Peyer's patch (tissue), 4 donors: ENCODE data around the gene KLHL25.

Experiments
- POLR2A ChIP-seq, 2 donors: fragments of 450-650 bp; IDR thresholded peaks; one replicate each; pipeline ENCODE4 v1.5.1; 2017; ENCODE audit warnings: antibody characterized with exemption in 2 of 2, mild to moderate bottlenecking in 2 of 2, moderate library complexity in 2 of 2
- TF ChIP-seq, protein P1 (sequence below), 6 experiments: fragments of 450-650 bp in 4 of 6; fragments of 200-600 bp in 2 of 6; sonication (generic) in 1 of 6; IDR thresholded peaks; one replicate each; pipeline ENCODE4 v1.5.1; 2017 to 2019; ENCODE audit warnings: antibody characterized with exemption in 6 of 6, mild to moderate bottlenecking in 3 of 6, moderate library complexity in 1 of 6

DNA sequence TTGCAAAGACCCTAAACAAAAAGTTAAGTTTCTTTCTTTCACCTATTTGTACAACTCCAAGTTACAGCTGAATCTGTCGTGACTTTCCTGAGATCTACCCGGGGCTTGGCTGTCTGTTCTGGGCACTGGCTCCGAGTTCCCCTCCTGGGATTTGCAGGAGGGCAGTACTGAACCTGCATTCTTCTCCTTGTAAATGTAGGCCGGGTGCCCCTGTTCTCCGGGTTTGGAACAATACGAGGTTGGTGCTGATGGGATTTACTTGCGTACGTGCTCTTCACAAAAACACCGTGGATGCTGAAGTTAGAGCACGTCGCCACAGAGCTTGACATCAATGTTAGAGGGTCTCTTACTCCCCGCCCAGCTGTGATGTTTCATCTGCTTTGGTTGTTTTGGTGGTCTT lies 48.1 kb downstream of the KLHL25 start:
- no peak for TF ChIP-seq POLR2A (IDR thresholded peaks at IDR 0.05)
- TF ChIP-seq, protein P1, sequence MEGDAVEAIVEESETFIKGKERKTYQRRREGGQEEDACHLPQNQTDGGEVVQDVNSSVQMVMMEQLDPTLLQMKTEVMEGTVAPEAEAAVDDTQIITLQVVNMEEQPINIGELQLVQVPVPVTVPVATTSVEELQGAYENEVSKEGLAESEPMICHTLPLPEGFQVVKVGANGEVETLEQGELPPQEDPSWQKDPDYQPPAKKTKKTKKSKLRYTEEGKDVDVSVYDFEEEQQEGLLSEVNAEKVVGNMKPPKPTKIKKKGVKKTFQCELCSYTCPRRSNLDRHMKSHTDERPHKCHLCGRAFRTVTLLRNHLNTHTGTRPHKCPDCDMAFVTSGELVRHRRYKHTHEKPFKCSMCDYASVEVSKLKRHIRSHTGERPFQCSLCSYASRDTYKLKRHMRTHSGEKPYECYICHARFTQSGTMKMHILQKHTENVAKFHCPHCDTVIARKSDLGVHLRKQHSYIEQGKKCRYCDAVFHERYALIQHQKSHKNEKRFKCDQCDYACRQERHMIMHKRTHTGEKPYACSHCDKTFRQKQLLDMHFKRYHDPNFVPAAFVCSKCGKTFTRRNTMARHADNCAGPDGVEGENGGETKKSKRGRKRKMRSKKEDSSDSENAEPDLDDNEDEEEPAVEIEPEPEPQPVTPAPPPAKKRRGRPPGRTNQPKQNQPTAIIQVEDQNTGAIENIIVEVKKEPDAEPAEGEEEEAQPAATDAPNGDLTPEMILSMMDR (IDR thresholded peaks at IDR 0.05), result no peak
